H1 (cell line): ENCODE results near the gene PLB1.

ENCODE experiments used
- ASH2L ChIP-seq: fragments of 200-600, 300-600 bp; sonication (generic); IDR thresholded peaks from one replicate; pipeline ENCODE4 v1.7.1; 2017; ENCODE audit warnings: low read length
- CBX5 ChIP-seq: fragments of 300-800, 300-1000 bp; sonication (generic); IDR thresholded peaks from 2 replicates; pipeline ENCODE4 v1.7.1; 2016; ENCODE audit warnings: antibody characterized with exemption, low read length, low read depth
- CTCF ChIP-seq, 3 experiments: IDR thresholded peaks; 1 replicate in 2 of 3; 2 replicates in 1 of 3; pipeline versions ENCODE4 v1.5.1 to v1.6.1; 2011; ENCODE audit warnings: low read length in 3 of 3, mild to moderate bottlenecking in 3 of 3, inconsistent platforms in 2 of 3, low read depth in 1 of 3, moderate library complexity in 1 of 3; ENCODE audit not compliant: insufficient read depth in 1 of 3; ENCODE audit errors: control extremely low read depth in 1 of 3
- GABPA ChIP-seq: IDR thresholded peaks from 2 replicates; pipeline ENCODE4 v1.6.1; 2011; ENCODE audit warnings: mild to moderate bottlenecking, low read length, moderate library complexity, borderline replicate concordance; ENCODE audit not compliant: insufficient read depth
- NRF1 ChIP-seq: IDR thresholded peaks from 2 replicates; pipeline ENCODE4 v1.6.1; 2011; ENCODE audit warnings: mild to moderate bottlenecking, low read depth, low read length, improper control_type of control experiment
- POLR2A ChIP-seq, 2 experiments: IDR thresholded peaks; 1 replicate in 1 of 2; 2 replicates in 1 of 2; pipeline ENCODE4 v1.6.1; 2011; ENCODE audit warnings: low read depth in 2 of 2, low read length in 2 of 2, mild to moderate bottlenecking in 2 of 2; ENCODE audit errors: control extremely low read depth in 1 of 2
- POLR2AphosphoS5 ChIP-seq: IDR thresholded peaks from 2 replicates; pipeline ENCODE4 v1.6.1; 2011; ENCODE audit warnings: low read depth, low read length

GRCh38 chr2:28552045-28552823 is 56.4 kb downstream of the PLB1 start:
- TF ChIP-seq GABPA (no peak), CBX5 (no peak), NRF1 (no peak), ASH2L (no peak), CTCF (IDR thresholded peaks at IDR 0.05; ENCODE audit: control extremely low read depth in 1 of 3, insufficient read depth in 1 of 3, low read depth in 1 of 3, low read length in 3 of 3) (no peak), POLR2AphosphoS5 (no peak), POLR2A (IDR thresholded peaks at IDR 0.05; ENCODE audit: control extremely low read depth in 1 of 2, low read depth in 2 of 2, low read length in 2 of 2) (no peak)
